ENCODE data around the gene FAM3D.
"Not testable (repeated sequence)": the region's sequence is repeated elsewhere in the genome, so short reads cannot be mapped to it uniquely, and the experiment has no call there.

Gene FAM3D

GRCh38 chr3:58706395-58707167 lies 40.0 kb upstream of the FAM3D start:
- H3K4me3 ChIP-seq (ENCODE audit: low read depth, low read length), result no peak overlapping the region
- CTCF ChIA-PET, result no interaction called here
- no peak for DNase-seq (ENCODE audit: low read depth, low spot score)
- POLR2A ChIA-PET, result no interaction called here
- no peak for TF ChIP-seq CTCF (IDR thresholded peaks at IDR 0.05; ENCODE audit: insufficient read depth, low read length, missing control alignments)

GRCh38 chr3:58704745-58705144 lies 38.2 kb upstream of the FAM3D start:
- no peak for TF ChIP-seq CTCF (IDR thresholded peaks at IDR 0.05; ENCODE audit: insufficient read depth, low read length, missing control alignments)
- H3K4me3 ChIP-seq (ENCODE audit: low read depth, low read length), result no peak overlapping the region
- CTCF ChIA-PET, result no interaction called here
- DNase-seq (ENCODE audit: low read depth, low spot score), result no peak
- POLR2A ChIA-PET, result no interaction called here

- H3K4me3 ChIP-seq (ENCODE audit: low read depth, low read length); POLR2A ChIA-PET; CTCF ChIA-PET; DNase-seq (ENCODE audit: low read depth, low spot score): not testable (repeated sequence)
Observed at GRCh38 chr3:58704304-58704703, 37.7 kb upstream of the FAM3D start.

- H3K4me3 ChIP-seq (ENCODE audit: low read depth, low read length), result no peak overlapping the region
- DNase-seq (ENCODE audit: low read depth, low spot score), result no peak
- ChIA-PET POLR2A (no interaction called here), CTCF (no interaction called here)
- no peak for TF ChIP-seq CTCF (IDR thresholded peaks at IDR 0.05; ENCODE audit: insufficient read depth, low read length, missing control alignments)
Observed at GRCh38 chr3:58698246-58698645, 31.7 kb upstream of the FAM3D start.

GRCh38 chr3:58697561-58697960 lies 31.0 kb upstream of the FAM3D start:
- no peak overlapping the region for H3K4me3 ChIP-seq (ENCODE audit: low read depth, low read length)
- ChIA-PET CTCF (no interaction called here), POLR2A (no interaction called here)
- TF ChIP-seq CTCF (IDR thresholded peaks at IDR 0.05; ENCODE audit: insufficient read depth, low read length, missing control alignments), result no peak
- no peak for DNase-seq (ENCODE audit: low read depth, low spot score)

- POLR2A ChIA-PET; DNase-seq (ENCODE audit: low read depth, low spot score); H3K4me3 ChIP-seq (ENCODE audit: low read depth, low read length); CTCF ChIA-PET: not testable (repeated sequence)
Observed at GRCh38 chr3:58696813-58697212, 30.2 kb upstream of the FAM3D start.

- no peak for TF ChIP-seq CTCF (IDR thresholded peaks at IDR 0.05; ENCODE audit: insufficient read depth, low read length, missing control alignments)
- POLR2A ChIA-PET, result no interaction called here
- H3K4me3 ChIP-seq (ENCODE audit: low read depth, low read length), result no peak overlapping the region
- no peak for DNase-seq (ENCODE audit: low read depth, low spot score)
- CTCF ChIA-PET, result no interaction called here
Observed at GRCh38 chr3:58696093-58696492, 29.5 kb upstream of the FAM3D start.

- H3K4me3 ChIP-seq (ENCODE audit: low read depth, low read length); CTCF ChIA-PET; DNase-seq (ENCODE audit: low read depth, low spot score); POLR2A ChIA-PET: not testable (repeated sequence)
Observed at GRCh38 chr3:58695284-58695683, 28.7 kb upstream of the FAM3D start.
